GM12872 (cell line): ENCODE results near the gene FZD8.

ENCODE experiments used
- TF ChIP-seq, protein P1 (sequence below): IDR thresholded peaks from 3 replicates; pipeline ENCODE4 v1.5.1; 2011; ENCODE audit warnings: low read depth, mild to moderate bottlenecking, low read length, moderate library complexity; ENCODE audit not compliant: insufficient read depth

Gene FZD8

DNA sequence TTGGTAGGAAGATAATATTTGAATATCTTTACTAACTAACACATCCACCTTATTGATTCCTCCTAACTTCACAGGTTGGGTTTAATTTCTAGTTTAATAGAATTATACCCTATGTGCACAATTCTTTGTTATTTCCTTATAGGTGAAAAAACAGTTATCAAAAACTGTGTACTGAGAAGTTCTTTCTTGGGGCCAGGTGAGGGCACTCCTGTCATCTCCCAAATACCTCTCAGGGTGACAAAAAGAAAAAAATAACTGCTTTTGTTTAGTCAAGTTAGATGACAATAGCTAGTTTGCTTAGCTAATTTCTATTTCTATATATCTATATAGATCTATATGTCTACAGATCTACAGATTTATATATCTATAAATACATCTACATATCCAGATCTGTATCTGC is 10.1 kb downstream of the FZD8 start:
- TF ChIP-seq, protein P1, sequence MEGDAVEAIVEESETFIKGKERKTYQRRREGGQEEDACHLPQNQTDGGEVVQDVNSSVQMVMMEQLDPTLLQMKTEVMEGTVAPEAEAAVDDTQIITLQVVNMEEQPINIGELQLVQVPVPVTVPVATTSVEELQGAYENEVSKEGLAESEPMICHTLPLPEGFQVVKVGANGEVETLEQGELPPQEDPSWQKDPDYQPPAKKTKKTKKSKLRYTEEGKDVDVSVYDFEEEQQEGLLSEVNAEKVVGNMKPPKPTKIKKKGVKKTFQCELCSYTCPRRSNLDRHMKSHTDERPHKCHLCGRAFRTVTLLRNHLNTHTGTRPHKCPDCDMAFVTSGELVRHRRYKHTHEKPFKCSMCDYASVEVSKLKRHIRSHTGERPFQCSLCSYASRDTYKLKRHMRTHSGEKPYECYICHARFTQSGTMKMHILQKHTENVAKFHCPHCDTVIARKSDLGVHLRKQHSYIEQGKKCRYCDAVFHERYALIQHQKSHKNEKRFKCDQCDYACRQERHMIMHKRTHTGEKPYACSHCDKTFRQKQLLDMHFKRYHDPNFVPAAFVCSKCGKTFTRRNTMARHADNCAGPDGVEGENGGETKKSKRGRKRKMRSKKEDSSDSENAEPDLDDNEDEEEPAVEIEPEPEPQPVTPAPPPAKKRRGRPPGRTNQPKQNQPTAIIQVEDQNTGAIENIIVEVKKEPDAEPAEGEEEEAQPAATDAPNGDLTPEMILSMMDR, result no peak

DNA sequence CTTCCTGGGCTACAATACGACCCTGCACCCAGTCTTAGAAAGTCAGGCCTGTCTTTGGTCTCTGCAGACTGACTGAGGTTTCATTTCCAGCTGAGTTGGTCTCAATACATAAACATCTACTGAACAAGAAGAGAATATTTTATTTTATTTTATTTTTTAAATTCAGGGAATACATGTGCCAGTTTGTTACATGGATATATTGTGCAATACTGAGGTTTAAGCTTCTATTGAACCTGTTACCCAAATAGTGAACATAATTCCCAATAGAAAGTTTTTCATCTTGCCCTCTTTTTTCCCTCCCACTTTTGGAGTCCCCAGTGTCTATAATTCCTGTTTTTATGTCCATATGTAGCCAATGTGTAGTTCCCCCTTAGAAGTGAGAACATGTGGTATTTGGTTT is 10.7 kb downstream of the FZD8 start:
- TF ChIP-seq, protein P1, result no peak

DNA sequence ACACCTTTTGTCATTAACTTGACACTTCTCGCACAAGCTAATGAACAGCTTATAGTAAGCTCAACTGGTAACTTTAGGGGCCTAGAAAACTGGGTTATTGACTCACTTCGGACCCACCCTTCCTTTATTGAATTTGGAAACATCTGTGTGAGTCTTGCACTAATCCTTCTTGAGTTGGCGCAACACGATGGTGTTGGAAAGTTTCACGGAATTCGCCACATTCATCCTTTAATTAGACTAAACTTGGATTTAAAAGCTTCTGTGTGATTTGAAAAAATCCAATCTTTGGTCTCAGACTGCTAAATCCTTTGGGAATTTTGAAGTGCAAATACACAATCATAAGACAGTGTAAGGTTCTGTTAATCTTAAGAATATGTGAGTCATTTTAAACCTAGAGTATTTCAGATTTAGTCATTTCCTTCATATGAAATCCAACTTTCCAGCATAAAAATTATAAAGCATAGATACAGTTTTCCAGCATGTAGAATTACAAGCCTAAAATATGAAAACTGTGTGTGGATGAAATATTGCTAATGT is 15.1 kb downstream of the FZD8 start:
- TF ChIP-seq, protein P1, result no peak

DNA sequence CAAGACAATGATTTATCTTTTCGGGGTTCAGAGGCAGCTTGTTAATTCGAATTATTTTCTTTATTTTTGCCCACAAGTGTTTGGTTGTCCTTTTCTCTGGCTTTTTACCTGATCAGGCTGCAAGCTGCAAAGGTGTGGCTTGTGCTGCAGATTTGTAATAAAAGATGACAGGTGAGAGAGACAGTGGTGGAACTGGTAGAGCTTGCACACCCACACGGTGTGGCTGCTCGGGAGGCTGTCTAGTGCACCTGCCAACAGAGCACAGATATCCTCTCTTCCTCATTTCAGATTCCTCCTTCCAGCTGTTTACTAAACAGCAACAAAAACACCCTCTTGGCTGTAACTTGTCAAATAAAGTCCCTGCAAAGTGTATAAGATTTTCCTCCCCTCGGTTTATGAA is 27.8 kb downstream of the FZD8 start:
- TF ChIP-seq, protein P1, result no peak

DNA sequence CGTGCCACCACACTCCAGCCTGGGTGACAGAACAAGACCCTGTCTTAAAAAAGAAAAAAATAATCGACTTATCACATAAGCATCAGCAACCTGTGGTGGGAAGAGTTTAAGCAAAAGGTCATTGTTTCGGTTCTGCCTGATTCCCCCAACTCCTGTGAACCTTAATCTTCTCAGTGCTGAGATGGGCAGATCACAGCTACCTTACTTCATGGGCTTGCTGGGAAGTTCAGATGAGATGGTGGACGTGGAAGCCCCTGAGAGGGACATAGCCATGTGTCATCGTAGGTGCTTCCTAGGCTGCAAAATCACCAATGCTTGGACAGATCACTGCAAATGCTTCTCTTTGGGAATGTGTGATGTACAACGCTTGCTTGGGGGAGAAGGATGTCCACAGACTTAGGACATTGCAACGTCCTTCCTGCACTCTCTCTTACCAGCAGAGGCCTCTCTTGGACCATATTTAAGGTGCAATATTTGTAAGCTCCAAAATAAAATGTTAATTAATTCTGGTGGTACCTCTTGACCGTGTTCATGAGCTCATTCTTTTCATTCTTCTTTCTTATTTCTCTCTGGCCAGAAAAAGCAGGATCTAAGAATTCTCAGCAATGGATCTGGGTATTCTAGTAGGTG is 28.4 kb downstream of the FZD8 start:
- TF ChIP-seq, protein P1, result 0 out of 3 replicates have a peak, but pooled peaks have one; percentile 20

DNA sequence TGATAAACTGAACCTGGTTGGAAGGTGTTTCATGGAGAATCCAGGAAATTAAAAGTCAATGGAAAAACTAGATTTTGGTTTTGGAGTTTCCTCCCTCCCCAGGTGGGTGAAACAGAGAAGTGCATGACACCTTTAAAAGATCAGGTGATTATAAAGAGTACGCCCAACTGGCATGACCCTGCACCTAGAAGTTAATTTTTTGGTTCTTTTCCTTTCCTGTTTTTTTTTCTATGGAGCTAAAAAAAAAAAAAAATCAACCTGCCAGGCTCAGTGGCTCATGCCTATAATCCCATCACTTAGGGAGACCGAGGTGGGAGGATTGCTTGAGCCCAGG is 29.0 kb downstream of the FZD8 start:
- TF ChIP-seq, protein P1, result no peak

DNA sequence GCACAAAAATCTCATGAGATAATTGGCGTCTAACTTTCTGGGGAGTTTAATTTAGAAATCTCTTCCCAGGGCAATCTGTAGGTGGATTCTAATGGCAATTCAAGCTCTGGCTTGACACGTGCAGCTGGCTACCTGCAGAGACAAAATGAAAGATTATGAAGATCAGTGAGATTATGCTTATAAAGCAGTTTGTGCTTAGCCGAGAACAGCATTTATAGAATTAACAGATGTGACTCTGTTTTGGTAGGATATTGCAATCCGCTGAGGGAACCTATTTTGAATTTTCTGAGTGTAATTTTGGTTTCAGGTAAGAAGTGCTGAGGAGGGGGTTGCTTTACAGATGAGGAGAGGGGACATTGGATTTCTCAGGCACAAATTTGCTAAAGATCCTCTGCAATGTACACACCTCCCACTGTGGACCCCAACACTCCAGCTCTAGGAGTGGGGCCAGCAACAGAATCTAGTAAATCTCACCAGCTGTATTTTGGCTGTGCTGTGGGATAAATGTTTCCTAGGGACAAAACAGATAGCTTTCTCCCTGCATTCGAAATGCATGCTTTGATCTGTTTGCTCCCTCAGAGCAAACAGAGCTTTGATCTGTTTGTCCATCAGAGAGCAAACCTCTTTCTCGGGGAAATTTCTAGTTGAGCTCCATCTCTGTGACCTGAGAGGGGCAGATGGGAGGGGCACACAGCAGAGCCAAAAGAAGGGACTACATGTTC is 29.6 kb downstream of the FZD8 start:
- TF ChIP-seq, protein P1, result no peak
